CD4-positive, alpha-beta T cell (primary cell): ENCODE data around the gene SYNGR4. TPM values are rescaled to one million over a fixed set of nuclear protein-coding genes. Genes with fewer than 3 reads are reported as not detected.

ENCODE experiments used
- ATAC-seq: fragments of 200-7000 bp; cut with Tn5 transposase; one replicate; pipeline ENCODE4 v1.10.0; 2022; ENCODE audit warnings: mild to moderate bottlenecking; ENCODE audit not compliant: poor library complexity
- CTCF ChIA-PET: fragments of 350-600 bp; sonication (Branson Sonifier 250); formaldehyde crosslinking; loops from one replicate; lab custom pipeline; 2021; ENCODE audit warnings: antibody characterized with exemption, inconsistent platforms; lab: Charles Lee
- POLR2A ChIA-PET: fragments of 350-600 bp; sonication (Branson Sonifier 250); formaldehyde crosslinking; loops from one replicate; lab custom pipeline; 2021; ENCODE audit warnings: antibody characterized with exemption, inconsistent platforms; lab: Charles Lee
- DNase-seq, 14 experiments: peaks; one replicate each; pipeline ENCODE4 v3.0.0-alpha.2; 2013 to 2020; ENCODE audit warnings: mixed read lengths in 2 of 14
- H3K27ac ChIP-seq, 2 donors: one replicate each; pipeline versions ENCODE4 v1.5.1 to v1.7.0; 2013; ENCODE audit warnings: low read length in 2 of 2, low read depth in 1 of 2, mild to moderate bottlenecking in 1 of 2
- H3K27me3 ChIP-seq, 2 experiments: 1 replicate in 1 of 2; 2 replicates in 1 of 2; pipeline versions ENCODE4 v1.6.1 to v1.7.0; 2013; ENCODE audit warnings: low read length in 2 of 2, control low read depth in 1 of 2, mild to moderate bottlenecking in 1 of 2, moderate library complexity in 1 of 2; ENCODE audit not compliant: insufficient read depth in 2 of 2, control insufficient read depth in 1 of 2
- H3K36me3 ChIP-seq: one replicate; pipeline ENCODE4 v1.6.1; 2013; ENCODE audit warnings: low read length, control low read depth; ENCODE audit not compliant: insufficient read depth
- H3K4me1 ChIP-seq: one replicate; pipeline ENCODE4 v1.6.1; 2013; ENCODE audit warnings: low read length, control low read depth; ENCODE audit not compliant: insufficient read depth
- H3K4me3 ChIP-seq: one replicate; pipeline ENCODE4 v1.5.1; 2013; ENCODE audit warnings: mild to moderate bottlenecking, low read length, moderate library complexity
- H3K9me3 ChIP-seq, 2 experiments: 1 replicate in 1 of 2; 2 replicates in 1 of 2; pipeline versions ENCODE4 v1.6.1 to v1.7.0; 2013; ENCODE audit warnings: low read length in 2 of 2, mild to moderate bottlenecking in 2 of 2, control low read depth in 1 of 2, moderate library complexity in 1 of 2; ENCODE audit not compliant: control insufficient read depth in 1 of 2, insufficient read depth in 1 of 2
- H3K27ac Mint-ChIP-seq: one replicate; pipeline ENCODE4 v1.8.0; 2020; ENCODE audit warnings: mixed read lengths
- H3K27me3 Mint-ChIP-seq: one replicate; pipeline ENCODE4 v1.8.0; 2021; ENCODE audit warnings: mixed read lengths
- H3K36me3 Mint-ChIP-seq: one replicate; pipeline ENCODE4 v1.8.0; 2021; ENCODE audit warnings: low read depth, mixed read lengths
- H3K4me1 Mint-ChIP-seq: one replicate; pipeline ENCODE4 v1.8.0; 2021; ENCODE audit warnings: low read depth, mixed read lengths
- H3K4me3 Mint-ChIP-seq: one replicate; pipeline ENCODE4 v1.8.0; 2020; ENCODE audit warnings: mild to moderate bottlenecking, mixed read lengths
- H3K9me3 Mint-ChIP-seq: one replicate; pipeline ENCODE4 v1.8.0; 2020; ENCODE audit warnings: mixed read lengths
- intact Hi-C, 2 experiments: fragments of 100-400 bp; cut with DNase I in 1 of 2; cut with micrococcal nuclease in 1 of 2; formaldehyde crosslinking; loops; one replicate each; pipeline versions ENCODE4 v1.15.1 to v1.9.0; 2023 to 2025; cut with DNase I, micrococcal nuclease
- total RNA-seq, 174 experiments: library from RNA in 2 of 174; stranded (reverse) in 2 of 174; gene quantifications; one replicate each; pipeline ENCODE4 v1.2.3 and lab custom pipeline; 2021 to 2026
- TF ChIP-seq, protein P1 (sequence below): fragments of 200-600 bp; IDR thresholded peaks from one replicate; pipeline ENCODE4 v1.8.0; 2022; ENCODE audit warnings: antibody characterized with exemption, mild to moderate bottlenecking

SYNGR4 gene
- total RNA-seq, 2 experiments from 2014 or later: not detected

DNA sequence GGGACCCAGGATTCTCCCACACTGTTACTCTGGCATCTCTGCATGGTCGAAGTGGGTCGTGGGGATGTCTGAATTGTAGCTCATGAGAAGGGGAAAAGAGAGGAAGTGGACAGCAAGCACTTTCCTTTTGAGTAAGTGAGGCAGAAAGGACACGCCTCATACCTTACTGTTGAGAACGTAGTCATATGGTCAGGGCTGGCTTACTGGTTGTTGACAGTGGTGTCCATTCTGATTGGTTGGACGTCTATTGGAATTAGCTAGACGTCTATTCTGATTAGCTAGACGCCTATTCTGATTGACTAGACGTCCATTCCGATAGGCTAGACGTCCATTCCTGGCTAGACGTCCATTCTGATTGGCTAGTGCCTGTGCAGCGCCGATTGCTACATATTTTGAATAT, 41.7 kb downstream of the SYNGR4 start:
- H3K36me3 ChIP-seq: no peaks in the 10 kb centered on the region
- Mint-ChIP-seq H3K4me1 (no peaks in the 10 kb centered on the region), H3K36me3 (no peaks in the 10 kb centered on the region), H3K9me3 (no peaks in the 10 kb centered on the region), H3K4me3 (no peak overlapping the region), H3K27ac (no peak overlapping the region), H3K27me3 (peaks cover 15% of the 10 kb centered on the region)
- DNase-seq: no peak
- H3K4me3 ChIP-seq: no peak overlapping the region
- no peak for ATAC-seq
- TF ChIP-seq, protein P1, sequence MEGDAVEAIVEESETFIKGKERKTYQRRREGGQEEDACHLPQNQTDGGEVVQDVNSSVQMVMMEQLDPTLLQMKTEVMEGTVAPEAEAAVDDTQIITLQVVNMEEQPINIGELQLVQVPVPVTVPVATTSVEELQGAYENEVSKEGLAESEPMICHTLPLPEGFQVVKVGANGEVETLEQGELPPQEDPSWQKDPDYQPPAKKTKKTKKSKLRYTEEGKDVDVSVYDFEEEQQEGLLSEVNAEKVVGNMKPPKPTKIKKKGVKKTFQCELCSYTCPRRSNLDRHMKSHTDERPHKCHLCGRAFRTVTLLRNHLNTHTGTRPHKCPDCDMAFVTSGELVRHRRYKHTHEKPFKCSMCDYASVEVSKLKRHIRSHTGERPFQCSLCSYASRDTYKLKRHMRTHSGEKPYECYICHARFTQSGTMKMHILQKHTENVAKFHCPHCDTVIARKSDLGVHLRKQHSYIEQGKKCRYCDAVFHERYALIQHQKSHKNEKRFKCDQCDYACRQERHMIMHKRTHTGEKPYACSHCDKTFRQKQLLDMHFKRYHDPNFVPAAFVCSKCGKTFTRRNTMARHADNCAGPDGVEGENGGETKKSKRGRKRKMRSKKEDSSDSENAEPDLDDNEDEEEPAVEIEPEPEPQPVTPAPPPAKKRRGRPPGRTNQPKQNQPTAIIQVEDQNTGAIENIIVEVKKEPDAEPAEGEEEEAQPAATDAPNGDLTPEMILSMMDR: no peak
- ChIA-PET CTCF (no interaction called here), POLR2A (no interaction called here)
- no peak overlapping the region for H3K27ac ChIP-seq
- intact Hi-C loops: no loop called here
- peaks cover 3% of the 10 kb centered on the region for H3K4me1 ChIP-seq
- no peaks in the 10 kb centered on the region for H3K9me3 ChIP-seq
- H3K27me3 ChIP-seq: no peaks in the 10 kb centered on the region

DNA sequence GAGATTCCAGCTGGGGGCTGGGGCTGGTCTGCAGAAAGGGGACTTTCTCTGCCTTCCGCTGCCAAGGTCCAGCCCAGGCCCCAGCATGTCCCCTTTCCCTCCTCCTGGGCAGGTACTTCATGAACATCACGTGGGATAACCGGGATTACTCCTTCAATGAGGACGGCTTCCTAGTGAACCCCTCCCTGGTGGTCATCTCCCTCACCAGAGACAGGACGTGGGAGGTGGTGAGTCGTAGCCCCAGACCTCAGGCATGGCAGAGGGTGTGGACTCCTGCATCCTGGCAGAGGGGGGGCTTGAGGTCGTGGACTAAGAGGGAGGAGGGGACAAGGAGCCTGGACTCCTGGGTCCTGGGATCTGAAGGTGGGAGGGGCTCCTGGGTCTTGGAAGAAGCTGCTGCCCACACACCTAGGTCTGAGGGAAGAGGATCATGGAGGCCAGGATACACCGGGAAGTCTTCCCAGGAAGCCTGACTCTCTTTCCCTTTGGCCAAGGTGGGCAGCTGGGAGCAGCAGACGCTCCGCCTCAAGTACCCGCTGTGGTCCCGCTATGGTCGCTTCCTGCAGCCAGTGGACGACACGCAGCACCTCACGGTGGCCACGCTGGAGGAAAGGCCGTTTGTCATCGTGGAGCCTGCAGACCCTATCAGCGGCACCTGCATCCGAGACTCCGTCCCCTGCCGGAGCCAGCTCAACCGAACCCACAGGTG, 49.9 kb downstream of the SYNGR4 start:
- CTCF ChIA-PET: interaction anchor here (1.1 to 2.7 kb wide), 2 partner anchors 12 to 23 kb away, joined by 3 to 10 read pairs; partner anchors contain the start of gene KDELR1
- Histone ChIP-seq H3K27ac (no peak overlapping the region), H3K9me3 (peaks cover 0 to 5% of the 10 kb centered on the region in 2 experiments), H3K36me3 (no peaks in the 10 kb centered on the region), H3K27me3 (peaks cover 0 to 11% of the 10 kb centered on the region in 2 experiments), H3K4me1 (peaks cover 30% of the 10 kb centered on the region), H3K4me3 (peak overlapping the region; percentile 49)
- Mint-ChIP-seq H3K4me1 (peaks cover 26% of the 10 kb centered on the region), H3K27ac (no peak overlapping the region), H3K4me3 (peak overlapping the region; percentile 83), H3K9me3 (no peaks in the 10 kb centered on the region), H3K36me3 (no peaks in the 10 kb centered on the region), H3K27me3 (peaks cover 19% of the 10 kb centered on the region)
- intact Hi-C loops: loop anchor here in 1 of 2 experiments (2.0 kb wide), 1 partner anchor 31 kb away; the partner anchor contains the start of gene GRWD1
- DNase-seq (peak in 1 of 14 experiments; percentile 38), ATAC-seq (no peak)
- POLR2A ChIA-PET: interaction anchor here (0.9 to 1.3 kb wide), 4 partner anchors 14 to 93 kb away, joined by 3 to 4 read pairs (median 3); partner anchors contain the start of gene KDELR1
- TF ChIP-seq, protein P1: no peak

DNA sequence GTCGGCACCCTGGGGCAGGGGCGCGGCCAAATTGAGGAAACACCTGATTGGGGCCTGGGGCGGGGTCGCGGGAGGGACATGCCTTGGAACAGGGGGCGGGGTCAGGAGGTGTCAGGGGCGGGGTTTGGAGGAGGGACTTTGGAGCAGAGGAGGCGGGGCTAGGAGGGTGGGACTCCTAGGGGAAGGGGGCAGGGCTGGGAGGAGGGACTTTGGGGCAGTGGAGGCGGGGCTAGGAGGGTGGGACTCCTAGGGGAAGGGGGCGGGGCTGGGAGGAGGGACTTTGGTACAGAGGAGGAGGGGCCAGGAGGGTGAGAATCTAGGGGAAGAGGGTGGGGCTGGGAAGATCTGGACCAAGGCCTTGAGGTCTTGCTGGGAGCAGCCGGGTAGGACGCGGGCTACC, 51.2 kb downstream of the SYNGR4 start:
- Histone ChIP-seq H3K4me1 (peaks cover 36% of the 10 kb centered on the region), H3K27me3 (peaks cover 0 to 11% of the 10 kb centered on the region in 2 experiments), H3K36me3 (no peaks in the 10 kb centered on the region), H3K4me3 (peak overlapping the region; percentile 49), H3K9me3 (peaks cover 0 to 5% of the 10 kb centered on the region in 2 experiments), H3K27ac (no peak overlapping the region)
- CTCF ChIA-PET: interaction anchor here (1.2 to 2.7 kb wide), 2 partner anchors 24 to 74 kb away, joined by 3 to 10 read pairs; partner anchors contain the start of gene KDELR1
- Mint-ChIP-seq H3K36me3 (no peaks in the 10 kb centered on the region), H3K27me3 (peaks cover 22% of the 10 kb centered on the region), H3K9me3 (no peaks in the 10 kb centered on the region), H3K4me1 (peaks cover 29% of the 10 kb centered on the region), H3K27ac (no peak overlapping the region), H3K4me3 (peak overlapping the region; percentile 34)
- intact Hi-C loops: loop anchor here in 1 of 2 experiments (2.0 kb wide), 1 partner anchor 29 kb away; the partner anchor contains the start of gene GRWD1
- peak; percentile 74 for ATAC-seq
- POLR2A ChIA-PET: interaction anchor here (0.9 to 1.3 kb wide), 3 partner anchors 16 to 94 kb away, joined by 3 to 4 read pairs (median 3); a partner anchor contains a TSS
- DNase-seq: peak; percentile 50 to 90 (median 68)
- TF ChIP-seq, protein P1: no peak
